Body of pancreas (tissue), 4 donors: ENCODE results near the gene ZNF511. TPM values are rescaled to one million over a fixed set of nuclear protein-coding genes. Genes with fewer than 3 reads are reported as not detected.

Experiments
- ATAC-seq: fragments of 150-250 bp; one replicate; pipeline ENCODE4 v1.9.1; 2016
- DNase-seq, 4 donors: peaks; one replicate each; pipeline ENCODE4 v3.0.0-alpha.2; 2019
- H3K27ac ChIP-seq, 4 donors: fragments of 200-600 bp; sonication (generic); 1 replicate in 3 of 4; 2 replicates in 1 of 4; pipeline versions ENCODE4 v1.5.1 to v1.6.1; 2016 to 2019; ENCODE audit warnings: mild to moderate bottlenecking in 1 of 4, mixed read lengths in 1 of 4, moderate library complexity in 1 of 4
- H3K27me3 ChIP-seq, 2 donors: fragments of 200-600 bp; sonication (generic); one replicate each; pipeline ENCODE4 v1.6.0; 2016; ENCODE audit warnings: mild to moderate bottlenecking in 1 of 2
- H3K36me3 ChIP-seq, 2 donors: fragments of 200-600 bp; sonication (generic); replicated peaks in 1 of 2; 2 replicates each; pipeline ENCODE4 v1.5.1; 2016; ENCODE audit warnings: low read depth in 2 of 2; ENCODE audit not compliant: insufficient read depth in 1 of 2
- H3K4me1 ChIP-seq: fragments of 200-600 bp; sonication (generic); one replicate; pipeline ENCODE4 v1.6.0; 2016
- H3K4me3 ChIP-seq, 2 donors: fragments of 200-600 bp; sonication (generic); 1 replicate in 1 of 2; 2 replicates in 1 of 2; pipeline ENCODE4 v1.5.1; 2016 to 2019
- H3K9me3 ChIP-seq, 3 donors: fragments of 200-600 bp; sonication (generic); 1 replicate in 2 of 3; 2 replicates in 1 of 3; pipeline ENCODE4 v1.5.1; 2016
- POLR2A ChIP-seq, 3 donors: fragments of 450-650 bp; IDR thresholded peaks; one replicate each; pipeline ENCODE4 v1.6.1; 2016; ENCODE audit warnings: antibody characterized with exemption in 3 of 3, mild to moderate bottlenecking in 2 of 3
- WGBS, 2 donors: methylation state at CpG; one replicate each; pipeline ENCODE4 v1.1.5; 2017; 5-methylcytosine and 5-hydroxymethylcytosine counted together
- intact Hi-C: fragments of 100-400 bp; cut with DNase I; formaldehyde crosslinking; loops from one replicate; pipeline ENCODE4 v1.15.1; 2023
- total RNA-seq, 2 donors: library from RNA; depleted of rRNA; stranded (reverse); fragments of >200 nt; gene quantifications; one replicate each; pipeline ENCODE4 v1.1.0, GENCODE V29; 2016
- TF ChIP-seq, protein P1 (sequence below), 7 experiments: fragments of 450-650 bp in 4 of 7; fragments of 200-600 bp in 3 of 7; sonication (generic) in 3 of 7; IDR thresholded peaks; one replicate each; pipeline ENCODE4 v1.5.1; 2016 to 2019; ENCODE audit warnings: antibody characterized with exemption in 7 of 7

Gene ZNF511
- total RNA-seq, 2 donors from 2014 or later, result 15.0 to 22.7 TPM

DNA sequence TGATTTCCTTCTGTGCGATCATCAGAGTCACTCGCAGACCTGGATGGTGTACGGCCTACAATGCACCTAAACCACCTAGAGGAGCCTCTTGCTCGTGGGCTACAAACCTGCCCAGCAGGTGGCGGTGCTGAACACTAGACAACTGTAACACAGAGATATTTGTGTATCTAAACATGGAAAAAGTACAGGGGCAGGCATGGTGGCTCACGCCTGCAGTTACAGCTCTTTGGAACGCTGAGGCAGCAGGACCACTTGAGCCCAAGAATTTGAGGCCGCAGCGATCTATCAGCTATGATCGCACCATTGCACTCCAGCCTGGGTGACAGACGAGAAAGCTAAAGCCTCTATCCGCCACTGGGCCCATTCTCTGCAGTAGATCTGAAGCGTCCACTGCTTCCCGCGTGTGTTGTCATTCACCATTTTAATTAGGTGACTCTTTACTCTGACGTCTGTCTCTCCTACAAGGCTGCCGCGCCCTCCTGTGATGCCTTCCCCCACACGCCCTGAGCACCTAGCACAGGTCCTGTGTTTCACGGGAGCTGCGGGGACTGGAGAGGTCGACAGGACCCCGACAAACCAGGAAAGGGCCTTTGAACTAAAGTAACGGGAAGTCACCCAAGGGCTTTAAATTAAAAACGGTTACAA is 816 bp upstream of the ZNF511 start:
- intact Hi-C loops, result no loop called here
- H3K27ac ChIP-seq, result peak overlapping the region; percentile 91 to 99 (median 93)
- TF ChIP-seq, protein P1, sequence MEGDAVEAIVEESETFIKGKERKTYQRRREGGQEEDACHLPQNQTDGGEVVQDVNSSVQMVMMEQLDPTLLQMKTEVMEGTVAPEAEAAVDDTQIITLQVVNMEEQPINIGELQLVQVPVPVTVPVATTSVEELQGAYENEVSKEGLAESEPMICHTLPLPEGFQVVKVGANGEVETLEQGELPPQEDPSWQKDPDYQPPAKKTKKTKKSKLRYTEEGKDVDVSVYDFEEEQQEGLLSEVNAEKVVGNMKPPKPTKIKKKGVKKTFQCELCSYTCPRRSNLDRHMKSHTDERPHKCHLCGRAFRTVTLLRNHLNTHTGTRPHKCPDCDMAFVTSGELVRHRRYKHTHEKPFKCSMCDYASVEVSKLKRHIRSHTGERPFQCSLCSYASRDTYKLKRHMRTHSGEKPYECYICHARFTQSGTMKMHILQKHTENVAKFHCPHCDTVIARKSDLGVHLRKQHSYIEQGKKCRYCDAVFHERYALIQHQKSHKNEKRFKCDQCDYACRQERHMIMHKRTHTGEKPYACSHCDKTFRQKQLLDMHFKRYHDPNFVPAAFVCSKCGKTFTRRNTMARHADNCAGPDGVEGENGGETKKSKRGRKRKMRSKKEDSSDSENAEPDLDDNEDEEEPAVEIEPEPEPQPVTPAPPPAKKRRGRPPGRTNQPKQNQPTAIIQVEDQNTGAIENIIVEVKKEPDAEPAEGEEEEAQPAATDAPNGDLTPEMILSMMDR (IDR thresholded peaks at IDR 0.05), result peak; percentile 70 to 89 (median 83)
- TF ChIP-seq POLR2A (IDR thresholded peaks at IDR 0.05), result peak in 2 of 3 donors; percentile 41 to 79
- peak overlapping the region; percentile 63 to 79 for H3K4me3 ChIP-seq
- no peaks in the 10 kb centered on the region for H3K27me3 ChIP-seq
- no peaks in the 10 kb centered on the region for H3K36me3 ChIP-seq
- WGBS, 2 donors, result 2% methylated on average over 25 of the region's 25 CpGs
- no peaks in the 10 kb centered on the region for H3K9me3 ChIP-seq
- H3K4me1 ChIP-seq, result peaks cover 28% of the 10 kb centered on the region
- peak; percentile 57 for ATAC-seq
- DNase-seq, result peak; percentile 91 to 96 (median 94)

DNA sequence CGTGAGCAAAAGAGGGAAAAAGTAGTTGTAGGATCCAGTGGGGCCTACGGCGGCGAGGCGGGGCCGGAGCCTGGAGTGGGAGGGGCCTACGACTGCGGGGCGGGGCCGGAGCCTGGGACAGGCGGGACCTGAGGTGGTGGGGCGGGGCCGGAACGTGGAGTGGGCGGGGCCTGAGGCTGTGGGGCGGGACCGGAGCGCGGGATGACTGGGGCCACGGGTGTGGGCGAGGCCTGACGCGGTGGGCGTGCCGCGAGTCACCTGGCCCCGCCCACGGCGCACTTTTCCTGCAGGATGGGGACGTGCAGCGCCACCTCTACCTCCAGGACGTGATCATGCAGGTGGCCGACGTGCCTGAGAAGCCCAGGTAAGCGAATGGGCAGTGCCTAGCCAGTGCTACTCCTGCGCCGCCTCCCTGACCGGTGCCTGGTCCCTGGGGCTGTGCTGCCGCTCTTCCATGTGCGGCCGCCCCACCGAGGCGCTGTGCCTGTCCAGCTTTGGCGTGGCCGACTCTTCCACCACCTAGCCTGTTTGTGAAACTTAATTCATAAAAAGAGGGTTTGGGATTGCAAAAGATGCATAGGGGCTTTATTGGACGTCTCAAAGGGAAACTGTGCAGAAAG is 496 bp downstream of the ZNF511 start:
- intact Hi-C loops, result no loop called here
- H3K9me3 ChIP-seq, result no peaks in the 10 kb centered on the region
- peak in 2 of 3 donors; percentile 5 to 17 for TF ChIP-seq POLR2A (IDR thresholded peaks at IDR 0.05)
- TF ChIP-seq, protein P1 (IDR thresholded peaks at IDR 0.05), result peak in 2 of 7 experiments; percentile 9 to 12
- WGBS, 2 donors, result 2 to 15% methylated on average over 8 to 23 of the region's 46 CpGs
- peak; percentile 89 for ATAC-seq
- H3K4me3 ChIP-seq, result peak overlapping the region; percentile 63 to 79
- H3K4me1 ChIP-seq, result peaks cover 32% of the 10 kb centered on the region
- no peaks in the 10 kb centered on the region for H3K27me3 ChIP-seq
- no peaks in the 10 kb centered on the region for H3K36me3 ChIP-seq
- DNase-seq, result peak; percentile 95 to 99 (median 96)
- peak overlapping the region; percentile 91 to 99 (median 93) for H3K27ac ChIP-seq

DNA sequence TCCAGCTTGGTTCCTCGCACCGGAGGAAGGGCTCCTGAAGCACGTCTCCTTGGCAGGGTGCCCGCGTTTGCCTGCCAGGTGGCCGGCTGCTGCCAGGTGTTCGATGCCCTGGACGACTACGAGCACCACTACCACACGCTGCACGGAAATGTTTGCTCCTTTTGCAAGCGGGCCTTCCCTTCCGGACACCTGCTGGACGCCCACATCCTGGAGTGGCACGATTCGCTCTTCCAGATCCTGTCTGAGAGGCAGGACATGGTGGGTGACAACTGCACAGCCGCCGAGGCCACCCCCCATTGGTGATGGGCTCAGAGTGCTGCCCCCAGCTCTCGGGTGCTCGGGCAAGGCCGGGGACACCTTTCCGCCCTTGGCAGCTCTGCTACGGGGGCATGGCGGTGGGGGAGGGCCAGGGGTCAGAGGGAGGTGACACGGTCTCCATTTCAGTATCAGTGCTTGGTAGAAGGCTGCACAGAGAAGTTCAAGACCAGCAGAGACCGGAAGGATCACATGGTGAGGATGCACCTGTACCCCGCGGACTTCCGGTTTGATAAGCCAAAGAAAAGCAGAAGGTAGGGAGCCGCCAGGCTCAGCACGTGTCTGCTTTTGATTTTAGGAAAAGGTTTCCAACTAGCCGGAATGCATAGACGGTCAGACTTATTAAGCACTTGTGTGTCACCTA is 1.1 kb downstream of the ZNF511 start:
- H3K27ac ChIP-seq, result peak overlapping the region; percentile 33 to 99 (median 93)
- DNase-seq (peak; percentile 63 to 76 (median 71)), ATAC-seq (no peak)
- H3K4me3 ChIP-seq, result no peak overlapping the region
- no peak for TF ChIP-seq POLR2A (IDR thresholded peaks at IDR 0.05)
- TF ChIP-seq, protein P1 (IDR thresholded peaks at IDR 0.05), result no peak
- intact Hi-C loops, result no loop called here
- WGBS, 2 donors, result 57 to 59% methylated on average over 25 to 33 of the region's 33 CpGs
- peaks cover 30% of the 10 kb centered on the region for H3K4me1 ChIP-seq
- H3K27me3 ChIP-seq, result no peaks in the 10 kb centered on the region
- H3K36me3 ChIP-seq, result no peaks in the 10 kb centered on the region
- no peaks in the 10 kb centered on the region for H3K9me3 ChIP-seq

DNA sequence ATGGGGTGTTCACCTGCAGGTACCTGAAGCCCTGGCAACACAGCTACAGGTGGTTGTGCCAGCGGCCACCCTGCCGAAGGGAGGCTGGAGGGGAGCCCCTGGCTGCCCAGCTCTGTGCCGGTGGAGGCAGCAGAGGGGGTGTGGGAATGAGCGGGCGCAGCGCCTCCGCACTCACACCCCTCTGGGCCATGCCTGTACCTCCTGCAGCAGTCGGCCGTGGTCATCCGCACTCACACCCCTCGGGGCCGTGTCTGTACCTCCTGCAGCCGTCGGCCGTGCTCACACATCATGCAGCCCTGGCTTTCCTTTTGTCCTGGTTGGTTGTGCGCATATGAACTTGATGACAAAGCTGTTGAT is 1.7 kb downstream of the ZNF511 start:
- Histone ChIP-seq H3K4me3 (no peak overlapping the region), H3K9me3 (no peaks in the 10 kb centered on the region), H3K36me3 (no peaks in the 10 kb centered on the region), H3K4me1 (peaks cover 28% of the 10 kb centered on the region), H3K27ac (no peak overlapping the region), H3K27me3 (no peaks in the 10 kb centered on the region)
- TF ChIP-seq, protein P1 (IDR thresholded peaks at IDR 0.05), result no peak
- TF ChIP-seq POLR2A (IDR thresholded peaks at IDR 0.05), result no peak
- ATAC-seq (no peak), DNase-seq (no peak)
- intact Hi-C loops, result no loop called here
- WGBS, 2 donors, result 93% methylated on average over 15 of the region's 16 CpGs; no CpG with 5 or more reads in 1 of the 2 donors
